GM21723 (cell line): ENCODE data around the gene CPED1.
"Not testable (repeated sequence)": the region's sequence is repeated elsewhere in the genome, so short reads cannot be mapped to it uniquely, and the experiment has no call there.

ENCODE experiments used
- ATAC-seq: cut with Tn5 transposase; IDR thresholded peaks from one replicate; pipeline ENCODE4 v1.9.1; 2021; ENCODE audit warnings: mild to moderate bottlenecking, moderate library complexity; ENCODE audit not compliant: unreplicated experiment

Gene CPED1

GRCh38 chr7:121273467-121274167 is 285.1 kb downstream of the CPED1 start:
- ATAC-seq: peak; percentile 54

- no peak for ATAC-seq
Measured at GRCh38 chr7:121274467-121274866, 286.0 kb downstream of the CPED1 start.

GRCh38 chr7:121275204-121275603 is 286.7 kb downstream of the CPED1 start:
- ATAC-seq: no peak

- ATAC-seq: no peak
Measured at GRCh38 chr7:121276313-121276712, 287.8 kb downstream of the CPED1 start.

- ATAC-seq: peak; percentile 99
Measured at GRCh38 chr7:121278120-121279021, 289.9 kb downstream of the CPED1 start.

- ATAC-seq: peak; percentile 19
Measured at GRCh38 chr7:121279060-121279620, 290.6 kb downstream of the CPED1 start.

- no peak for ATAC-seq
Measured at GRCh38 chr7:121279822-121280221, 291.3 kb downstream of the CPED1 start.

- no peak for ATAC-seq
Measured at GRCh38 chr7:121280656-121281055, 292.1 kb downstream of the CPED1 start.

- ATAC-seq: no peak
Measured at GRCh38 chr7:121282129-121282528, 293.6 kb downstream of the CPED1 start.

- ATAC-seq: no peak
Measured at GRCh38 chr7:121285066-121285667, 296.7 kb downstream of the CPED1 start.

GRCh38 chr7:121286186-121286585 is 297.7 kb downstream of the CPED1 start:
- no peak for ATAC-seq

- ATAC-seq: no peak
Measured at GRCh38 chr7:121286742-121287734, 298.5 kb downstream of the CPED1 start.

- ATAC-seq: no peak
Measured at GRCh38 chr7:121288894-121289293, 300.4 kb downstream of the CPED1 start.

GRCh38 chr7:121289930-121290329 is 301.4 kb downstream of the CPED1 start:
- not testable (repeated sequence) for ATAC-seq

- no peak for ATAC-seq
Measured at GRCh38 chr7:121294448-121294992, 306.0 kb downstream of the CPED1 start.

- ATAC-seq: no peak
Measured at GRCh38 chr7:121297843-121298242, 309.3 kb downstream of the CPED1 start.

GRCh38 chr7:121298831-121299239 is 310.3 kb downstream of the CPED1 start:
- ATAC-seq: no peak

GRCh38 chr7:121300685-121301420 is 312.3 kb downstream of the CPED1 start:
- ATAC-seq: no peak
